Measurements from ENCODE around the gene ZNF586.
"Not testable (repeated sequence)": the region's sequence is repeated elsewhere in the genome, so short reads cannot be mapped to it uniquely, and the experiment has no call there.

The ZNF586 gene

DNA sequence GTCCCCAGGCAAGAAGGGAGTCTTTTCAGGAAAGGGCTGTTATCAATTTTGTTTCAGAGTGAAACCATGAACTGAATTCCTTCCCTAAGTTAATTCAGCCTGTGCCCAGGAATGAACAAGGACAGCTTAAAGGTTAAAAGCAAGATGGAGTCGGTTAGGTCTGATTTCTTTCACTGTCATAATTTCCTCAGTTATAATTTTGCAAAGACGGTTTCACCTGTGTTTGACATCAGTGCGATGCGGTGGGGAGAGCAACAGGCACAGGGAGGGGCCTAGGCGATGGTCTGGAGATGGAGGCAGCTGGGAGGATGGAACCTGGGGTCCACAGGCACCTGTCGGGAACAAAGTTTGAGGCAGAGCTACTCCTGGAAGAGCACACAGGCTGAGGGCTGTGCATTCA, 51.1 kb downstream of the ZNF586 start:
- no peaks in the 10 kb centered on the region for H3K9me2 ChIP-seq (replicated peaks; ENCODE audit: control insufficient read depth, low read length)
- no peaks in the 10 kb centered on the region for H3F3A ChIP-seq (ENCODE audit: control insufficient read depth, insufficient read depth)
- no peaks in the 10 kb centered on the region for H4K20me1 ChIP-seq (ENCODE audit: control insufficient read depth, insufficient read depth, low read depth, low read length)
- peak overlapping the region; percentile 73 for H3K4me2 ChIP-seq (ENCODE audit: low read length)
- no peak for TF ChIP-seq EZH2phosphoT487 (IDR thresholded peaks at IDR 0.05; ENCODE audit: borderline replicate concordance, low read length)
- TF ChIP-seq, protein P1, sequence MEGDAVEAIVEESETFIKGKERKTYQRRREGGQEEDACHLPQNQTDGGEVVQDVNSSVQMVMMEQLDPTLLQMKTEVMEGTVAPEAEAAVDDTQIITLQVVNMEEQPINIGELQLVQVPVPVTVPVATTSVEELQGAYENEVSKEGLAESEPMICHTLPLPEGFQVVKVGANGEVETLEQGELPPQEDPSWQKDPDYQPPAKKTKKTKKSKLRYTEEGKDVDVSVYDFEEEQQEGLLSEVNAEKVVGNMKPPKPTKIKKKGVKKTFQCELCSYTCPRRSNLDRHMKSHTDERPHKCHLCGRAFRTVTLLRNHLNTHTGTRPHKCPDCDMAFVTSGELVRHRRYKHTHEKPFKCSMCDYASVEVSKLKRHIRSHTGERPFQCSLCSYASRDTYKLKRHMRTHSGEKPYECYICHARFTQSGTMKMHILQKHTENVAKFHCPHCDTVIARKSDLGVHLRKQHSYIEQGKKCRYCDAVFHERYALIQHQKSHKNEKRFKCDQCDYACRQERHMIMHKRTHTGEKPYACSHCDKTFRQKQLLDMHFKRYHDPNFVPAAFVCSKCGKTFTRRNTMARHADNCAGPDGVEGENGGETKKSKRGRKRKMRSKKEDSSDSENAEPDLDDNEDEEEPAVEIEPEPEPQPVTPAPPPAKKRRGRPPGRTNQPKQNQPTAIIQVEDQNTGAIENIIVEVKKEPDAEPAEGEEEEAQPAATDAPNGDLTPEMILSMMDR (IDR thresholded peaks at IDR 0.05; ENCODE audit: low read depth, low read length, poor library complexity, severe bottlenecking) = no peak
- peak overlapping the region; percentile 95 for H3K4me3 ChIP-seq (ENCODE audit: low read length)
- H3K27ac ChIP-seq (ENCODE audit: low read depth, low read length) = no peak overlapping the region
- peaks cover 67% of the 10 kb centered on the region for H3K79me2 ChIP-seq (ENCODE audit: control insufficient read depth, low read length)
- H3K36me3 ChIP-seq (ENCODE audit: control insufficient read depth, low read length) = peaks cover 51% of the 10 kb centered on the region
- H3K27me3 ChIP-seq (ENCODE audit: control insufficient read depth, low read length) = no peaks in the 10 kb centered on the region
- H3K4me1 ChIP-seq (ENCODE audit: control insufficient read depth, low read length) = peaks cover 15% of the 10 kb centered on the region
- peaks cover 3% of the 10 kb centered on the region; the same call in 1 of the 2 replicates for H3K9me3 ChIP-seq (ENCODE audit: control insufficient read depth, insufficient read depth, low read length)

GRCh38 chr19:57821095-57821494, 51.6 kb downstream of the ZNF586 start:
- H3K9me3 ChIP-seq (ENCODE audit: control insufficient read depth, insufficient read depth, low read length); H3K27me3 ChIP-seq (ENCODE audit: control insufficient read depth, low read length); H3K9me2 ChIP-seq (replicated peaks; ENCODE audit: control insufficient read depth, low read length); H3K27ac ChIP-seq (ENCODE audit: low read depth, low read length); H4K20me1 ChIP-seq (ENCODE audit: control insufficient read depth, insufficient read depth, low read depth, low read length); H3F3A ChIP-seq (ENCODE audit: control insufficient read depth, insufficient read depth): not testable (repeated sequence)
- Histone ChIP-seq H3K79me2 (ENCODE audit: control insufficient read depth, low read length) (peaks cover 72% of the 10 kb centered on the region), H3K4me3 (ENCODE audit: low read length) (peak overlapping the region; percentile 95), H3K4me2 (ENCODE audit: low read length) (peak overlapping the region; percentile 73; the same call in 1 of the 2 replicates), H3K36me3 (ENCODE audit: control insufficient read depth, low read length) (peaks cover 56% of the 10 kb centered on the region), H3K4me1 (ENCODE audit: control insufficient read depth, low read length) (peaks cover 15% of the 10 kb centered on the region)

DNA sequence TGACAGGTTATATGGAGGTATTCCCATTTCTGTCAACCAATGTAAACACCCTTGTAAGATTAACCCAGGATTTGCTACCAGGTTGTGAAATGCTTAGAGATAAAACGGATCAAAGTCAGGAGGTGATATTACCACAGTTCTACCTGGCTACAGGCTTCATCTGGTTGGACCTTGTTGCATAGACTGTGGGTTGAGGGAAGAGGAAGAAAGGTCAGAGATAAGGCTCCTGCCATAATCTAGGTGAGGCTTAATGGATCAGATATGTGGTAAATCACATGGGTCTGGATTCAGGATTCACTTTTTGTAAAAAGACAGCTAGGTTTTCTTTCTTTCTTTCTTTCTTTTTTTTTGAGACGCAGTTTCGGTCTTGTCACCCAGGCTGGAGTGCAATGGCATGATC, 52.0 kb downstream of the ZNF586 start:
- H3F3A ChIP-seq (ENCODE audit: control insufficient read depth, insufficient read depth); H3K27ac ChIP-seq (ENCODE audit: low read depth, low read length); H3K4me3 ChIP-seq (ENCODE audit: low read length); H4K20me1 ChIP-seq (ENCODE audit: control insufficient read depth, insufficient read depth, low read depth, low read length); H3K9me3 ChIP-seq (ENCODE audit: control insufficient read depth, insufficient read depth, low read length); H3K9me2 ChIP-seq (replicated peaks; ENCODE audit: control insufficient read depth, low read length); H3K4me2 ChIP-seq (ENCODE audit: low read length); H3K27me3 ChIP-seq (ENCODE audit: control insufficient read depth, low read length): not testable (repeated sequence)
- H3K79me2 ChIP-seq (ENCODE audit: control insufficient read depth, low read length) = peaks cover 76% of the 10 kb centered on the region
- H3K4me1 ChIP-seq (ENCODE audit: control insufficient read depth, low read length) = peaks cover 15% of the 10 kb centered on the region
- peaks cover 60% of the 10 kb centered on the region for H3K36me3 ChIP-seq (ENCODE audit: control insufficient read depth, low read length)

DNA sequence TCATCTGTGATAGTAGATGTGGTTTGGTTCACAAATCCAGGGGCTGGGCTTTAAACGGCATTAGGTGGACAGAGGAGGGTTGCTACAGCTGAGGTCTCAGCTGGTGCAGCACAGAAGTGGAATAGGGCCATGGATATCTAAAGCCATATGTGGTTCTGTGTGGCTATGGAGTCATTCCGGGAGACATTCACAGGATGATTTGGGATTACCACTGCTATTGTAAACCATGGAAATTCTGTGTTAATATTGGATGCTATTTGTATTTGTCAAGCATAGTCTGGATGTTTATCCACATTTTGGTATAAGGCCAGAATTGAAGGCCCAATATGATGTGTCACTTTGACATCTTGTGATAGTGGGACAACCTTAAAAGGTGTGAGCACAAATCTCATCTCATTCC, 53.7 kb downstream of the ZNF586 start:
- H3K4me1 ChIP-seq (ENCODE audit: control insufficient read depth, low read length) = peaks cover 15% of the 10 kb centered on the region

DNA sequence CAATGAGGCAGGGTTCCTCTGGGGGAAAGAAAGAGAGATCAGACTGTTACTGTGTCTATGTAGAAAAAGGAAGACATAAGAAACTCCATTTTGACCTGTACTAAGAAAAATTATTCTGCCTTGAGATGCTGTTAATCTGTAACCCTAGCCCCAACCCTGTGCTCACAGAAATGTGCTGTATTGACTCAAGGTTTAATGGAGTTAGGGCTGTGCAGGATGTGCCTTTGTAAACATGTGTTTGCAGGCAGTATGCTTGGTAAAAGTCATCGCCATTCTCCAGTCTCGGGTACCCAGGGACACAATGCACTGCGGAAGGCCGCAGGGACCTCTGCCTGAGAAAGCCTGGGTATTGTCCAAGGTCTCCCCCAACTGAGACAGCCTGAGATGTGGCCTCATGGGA, 54.1 kb downstream of the ZNF586 start:
- not testable (repeated sequence) for H3K9me2 ChIP-seq (replicated peaks; ENCODE audit: control insufficient read depth, low read length); H3K27me3 ChIP-seq (ENCODE audit: control insufficient read depth, low read length); H4K20me1 ChIP-seq (ENCODE audit: control insufficient read depth, insufficient read depth, low read depth, low read length); H3K4me3 ChIP-seq (ENCODE audit: low read length); H3K9me3 ChIP-seq (ENCODE audit: control insufficient read depth, insufficient read depth, low read length); H3K27ac ChIP-seq (ENCODE audit: low read depth, low read length); H3K4me2 ChIP-seq (ENCODE audit: low read length); H3F3A ChIP-seq (ENCODE audit: control insufficient read depth, insufficient read depth)
- H3K79me2 ChIP-seq (ENCODE audit: control insufficient read depth, low read length) = peaks cover 89% of the 10 kb centered on the region
- peaks cover 67% of the 10 kb centered on the region for H3K36me3 ChIP-seq (ENCODE audit: control insufficient read depth, low read length)
- peaks cover 11% of the 10 kb centered on the region for H3K4me1 ChIP-seq (ENCODE audit: control insufficient read depth, low read length)

More for the DNA sequence above, 53.7 kb downstream of the ZNF586 start:
- peaks cover 86% of the 10 kb centered on the region for H3K79me2 ChIP-seq (ENCODE audit: control insufficient read depth, low read length)
- H3F3A ChIP-seq (ENCODE audit: control insufficient read depth, insufficient read depth); H3K9me3 ChIP-seq (ENCODE audit: control insufficient read depth, insufficient read depth, low read length); H3K4me3 ChIP-seq (ENCODE audit: low read length); H3K4me2 ChIP-seq (ENCODE audit: low read length); H3K9me2 ChIP-seq (replicated peaks; ENCODE audit: control insufficient read depth, low read length); H3K27ac ChIP-seq (ENCODE audit: low read depth, low read length); H4K20me1 ChIP-seq (ENCODE audit: control insufficient read depth, insufficient read depth, low read depth, low read length); H3K27me3 ChIP-seq (ENCODE audit: control insufficient read depth, low read length): not testable (repeated sequence)
- H3K36me3 ChIP-seq (ENCODE audit: control insufficient read depth, low read length) = peaks cover 66% of the 10 kb centered on the region

Measured in DOHH2 (cell line).